Neural progenitor cell (in vitro differentiated cells): Measurements from ENCODE around the gene MAPK4.

Source experiments
- EZH2 ChIP-seq: fragments of 200-600 bp; sonication (generic); IDR thresholded peaks from 2 replicates; pipeline ENCODE4 v1.6.1; 2017; ENCODE audit warnings: antibody characterized with exemption, mild to moderate bottlenecking, moderate library complexity
- TF ChIP-seq, protein P1 (sequence below): fragments of 200-600 bp; sonication (generic); IDR thresholded peaks from 2 replicates; pipeline ENCODE4 v1.5.1; 2017; ENCODE audit warnings: antibody characterized with exemption, mild to moderate bottlenecking

DNA sequence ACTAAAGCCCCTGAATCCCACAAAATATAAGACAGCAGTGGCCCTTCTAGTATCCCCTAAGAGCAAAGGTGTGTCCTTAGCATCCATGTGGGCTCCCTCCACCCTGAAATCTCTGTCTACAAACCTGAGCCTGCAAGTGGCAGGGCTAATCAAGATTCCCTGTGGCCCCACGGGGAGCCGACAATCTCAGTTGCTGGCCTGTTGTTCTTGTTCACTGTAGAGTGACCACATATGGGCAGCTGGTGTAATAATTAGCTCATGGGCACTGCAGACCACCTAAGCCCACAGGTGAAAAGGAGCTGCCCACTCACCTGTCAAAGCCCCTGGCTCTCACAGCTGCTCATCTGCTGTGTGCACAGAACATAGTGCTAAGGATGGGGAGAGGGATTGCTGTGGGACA, 157.7 kb downstream of the MAPK4 start:
- TF ChIP-seq, protein P1, sequence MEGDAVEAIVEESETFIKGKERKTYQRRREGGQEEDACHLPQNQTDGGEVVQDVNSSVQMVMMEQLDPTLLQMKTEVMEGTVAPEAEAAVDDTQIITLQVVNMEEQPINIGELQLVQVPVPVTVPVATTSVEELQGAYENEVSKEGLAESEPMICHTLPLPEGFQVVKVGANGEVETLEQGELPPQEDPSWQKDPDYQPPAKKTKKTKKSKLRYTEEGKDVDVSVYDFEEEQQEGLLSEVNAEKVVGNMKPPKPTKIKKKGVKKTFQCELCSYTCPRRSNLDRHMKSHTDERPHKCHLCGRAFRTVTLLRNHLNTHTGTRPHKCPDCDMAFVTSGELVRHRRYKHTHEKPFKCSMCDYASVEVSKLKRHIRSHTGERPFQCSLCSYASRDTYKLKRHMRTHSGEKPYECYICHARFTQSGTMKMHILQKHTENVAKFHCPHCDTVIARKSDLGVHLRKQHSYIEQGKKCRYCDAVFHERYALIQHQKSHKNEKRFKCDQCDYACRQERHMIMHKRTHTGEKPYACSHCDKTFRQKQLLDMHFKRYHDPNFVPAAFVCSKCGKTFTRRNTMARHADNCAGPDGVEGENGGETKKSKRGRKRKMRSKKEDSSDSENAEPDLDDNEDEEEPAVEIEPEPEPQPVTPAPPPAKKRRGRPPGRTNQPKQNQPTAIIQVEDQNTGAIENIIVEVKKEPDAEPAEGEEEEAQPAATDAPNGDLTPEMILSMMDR, result no peak
- no peak for TF ChIP-seq EZH2
